ENCODE results near the gene OPRM1. TPM values are rescaled to one million over a fixed set of nuclear protein-coding genes. Genes with fewer than 3 reads are reported as not detected.

OPRM1 gene
- total RNA-seq, 1 experiment from 2014 or later: not detected

DNA sequence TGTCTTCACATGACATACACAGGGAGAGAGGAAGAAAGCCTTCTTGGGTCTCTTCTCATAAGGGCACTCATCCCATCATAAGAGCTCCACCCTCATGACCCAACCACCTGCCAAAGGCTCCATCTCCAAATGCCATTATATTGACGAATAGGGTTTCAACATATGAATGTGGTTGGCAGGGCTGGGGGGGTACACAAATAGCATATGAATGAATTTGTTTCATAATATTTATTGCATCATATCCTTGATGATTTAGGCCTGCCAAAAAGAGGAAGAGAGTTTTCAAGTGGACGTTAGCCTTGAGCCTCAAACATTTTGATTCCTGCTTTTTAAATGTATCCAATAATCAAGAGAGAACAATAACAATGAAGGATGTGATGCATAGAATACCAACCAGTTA is 26.2 kb upstream of the OPRM1 start:
- in situ Hi-C loops (cut with HindIII; ENCODE audit: low pct_unique_long_range_greater_than_20kb, low sequenced_read_pairs): no loop called here

DNA sequence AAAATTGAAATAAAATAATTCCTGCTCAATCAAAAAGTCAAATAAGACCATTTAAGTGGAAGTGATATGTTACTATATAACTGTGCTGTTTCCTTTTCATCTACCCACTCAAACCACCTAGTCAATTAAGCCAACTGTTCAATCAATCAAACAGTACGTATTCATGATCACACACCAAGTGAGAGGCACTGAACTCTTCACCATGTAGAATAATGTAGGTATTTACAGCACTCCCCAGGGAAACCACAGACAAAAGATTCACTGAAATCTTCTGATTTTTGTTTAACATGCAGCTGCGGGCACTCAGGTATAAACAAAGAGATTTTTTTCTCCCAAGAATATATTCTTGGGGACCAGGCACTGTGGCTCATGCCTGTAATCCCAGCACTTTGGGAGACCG is 21.3 kb upstream of the OPRM1 start:
- intact Hi-C loops (cut with micrococcal nuclease; ENCODE audit: unreplicated experiment) (no loop called here), in situ Hi-C loops (cut with HindIII; ENCODE audit: low pct_unique_long_range_greater_than_20kb, low sequenced_read_pairs) (no loop called here)
- DNase-seq (ENCODE audit: low read depth, low spot score) (no peak), ATAC-seq (no peak)
- POLR2A ChIA-PET: no interaction called here
- Histone ChIP-seq H3K4me3 (ENCODE audit: low read depth in 2 of 2, low read length in 2 of 2) (no peak overlapping the region), H3K27ac (ENCODE audit: low read length) (no peak overlapping the region), H3K27me3 (ENCODE audit: control insufficient read depth, insufficient read depth, low read length) (no peaks in the 10 kb centered on the region), H3K9me3 (ENCODE audit: control insufficient read depth, insufficient read depth, low read depth, low read length) (no peaks in the 10 kb centered on the region), H3K4me1 (ENCODE audit: control insufficient read depth, insufficient read depth, low read length) (no peaks in the 10 kb centered on the region), H3K36me3 (ENCODE audit: control insufficient read depth, insufficient read depth, low read length) (no peaks in the 10 kb centered on the region)
- no TSS peak for BruUV-seq (replicated peaks)
- TF ChIP-seq POLR2AphosphoS5 (IDR thresholded peaks at IDR 0.05; ENCODE audit: low read depth, low read length): no peak
- TF ChIP-seq SIN3A (IDR thresholded peaks at IDR 0.05; ENCODE audit: borderline replicate concordance, insufficient read depth, low read depth, low read length): no peak
- TF ChIP-seq, protein P1, sequence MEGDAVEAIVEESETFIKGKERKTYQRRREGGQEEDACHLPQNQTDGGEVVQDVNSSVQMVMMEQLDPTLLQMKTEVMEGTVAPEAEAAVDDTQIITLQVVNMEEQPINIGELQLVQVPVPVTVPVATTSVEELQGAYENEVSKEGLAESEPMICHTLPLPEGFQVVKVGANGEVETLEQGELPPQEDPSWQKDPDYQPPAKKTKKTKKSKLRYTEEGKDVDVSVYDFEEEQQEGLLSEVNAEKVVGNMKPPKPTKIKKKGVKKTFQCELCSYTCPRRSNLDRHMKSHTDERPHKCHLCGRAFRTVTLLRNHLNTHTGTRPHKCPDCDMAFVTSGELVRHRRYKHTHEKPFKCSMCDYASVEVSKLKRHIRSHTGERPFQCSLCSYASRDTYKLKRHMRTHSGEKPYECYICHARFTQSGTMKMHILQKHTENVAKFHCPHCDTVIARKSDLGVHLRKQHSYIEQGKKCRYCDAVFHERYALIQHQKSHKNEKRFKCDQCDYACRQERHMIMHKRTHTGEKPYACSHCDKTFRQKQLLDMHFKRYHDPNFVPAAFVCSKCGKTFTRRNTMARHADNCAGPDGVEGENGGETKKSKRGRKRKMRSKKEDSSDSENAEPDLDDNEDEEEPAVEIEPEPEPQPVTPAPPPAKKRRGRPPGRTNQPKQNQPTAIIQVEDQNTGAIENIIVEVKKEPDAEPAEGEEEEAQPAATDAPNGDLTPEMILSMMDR (IDR thresholded peaks at IDR 0.05): no peak
- TF ChIP-seq TCF7L2 (IDR thresholded peaks at IDR 0.05; ENCODE audit: low read depth, low read length): no peak
- TF ChIP-seq, protein P2, sequence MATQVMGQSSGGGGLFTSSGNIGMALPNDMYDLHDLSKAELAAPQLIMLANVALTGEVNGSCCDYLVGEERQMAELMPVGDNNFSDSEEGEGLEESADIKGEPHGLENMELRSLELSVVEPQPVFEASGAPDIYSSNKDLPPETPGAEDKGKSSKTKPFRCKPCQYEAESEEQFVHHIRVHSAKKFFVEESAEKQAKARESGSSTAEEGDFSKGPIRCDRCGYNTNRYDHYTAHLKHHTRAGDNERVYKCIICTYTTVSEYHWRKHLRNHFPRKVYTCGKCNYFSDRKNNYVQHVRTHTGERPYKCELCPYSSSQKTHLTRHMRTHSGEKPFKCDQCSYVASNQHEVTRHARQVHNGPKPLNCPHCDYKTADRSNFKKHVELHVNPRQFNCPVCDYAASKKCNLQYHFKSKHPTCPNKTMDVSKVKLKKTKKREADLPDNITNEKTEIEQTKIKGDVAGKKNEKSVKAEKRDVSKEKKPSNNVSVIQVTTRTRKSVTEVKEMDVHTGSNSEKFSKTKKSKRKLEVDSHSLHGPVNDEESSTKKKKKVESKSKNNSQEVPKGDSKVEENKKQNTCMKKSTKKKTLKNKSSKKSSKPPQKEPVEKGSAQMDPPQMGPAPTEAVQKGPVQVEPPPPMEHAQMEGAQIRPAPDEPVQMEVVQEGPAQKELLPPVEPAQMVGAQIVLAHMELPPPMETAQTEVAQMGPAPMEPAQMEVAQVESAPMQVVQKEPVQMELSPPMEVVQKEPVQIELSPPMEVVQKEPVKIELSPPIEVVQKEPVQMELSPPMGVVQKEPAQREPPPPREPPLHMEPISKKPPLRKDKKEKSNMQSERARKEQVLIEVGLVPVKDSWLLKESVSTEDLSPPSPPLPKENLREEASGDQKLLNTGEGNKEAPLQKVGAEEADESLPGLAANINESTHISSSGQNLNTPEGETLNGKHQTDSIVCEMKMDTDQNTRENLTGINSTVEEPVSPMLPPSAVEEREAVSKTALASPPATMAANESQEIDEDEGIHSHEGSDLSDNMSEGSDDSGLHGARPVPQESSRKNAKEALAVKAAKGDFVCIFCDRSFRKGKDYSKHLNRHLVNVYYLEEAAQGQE (IDR thresholded peaks at IDR 0.05; ENCODE audit: insufficient read depth in 1 of 2, low read depth in 2 of 2, low read length in 1 of 2): no peak
- CTCF ChIA-PET: no interaction called here

More for the DNA sequence above, 26.2 kb upstream of the OPRM1 start:
- Histone ChIP-seq H3K4me3 (ENCODE audit: low read depth in 2 of 2, low read length in 2 of 2) (no peak overlapping the region), H3K36me3 (ENCODE audit: control insufficient read depth, insufficient read depth, low read length) (no peaks in the 10 kb centered on the region), H3K9me3 (ENCODE audit: control insufficient read depth, insufficient read depth, low read depth, low read length) (no peaks in the 10 kb centered on the region), H3K4me1 (ENCODE audit: control insufficient read depth, insufficient read depth, low read length) (no peaks in the 10 kb centered on the region), H3K27ac (ENCODE audit: low read length) (no peak overlapping the region), H3K27me3 (ENCODE audit: control insufficient read depth, insufficient read depth, low read length) (no peaks in the 10 kb centered on the region)
- intact Hi-C loops (cut with micrococcal nuclease; ENCODE audit: unreplicated experiment): no loop called here
- DNase-seq (ENCODE audit: low read depth, low spot score) (no peak), ATAC-seq (no peak)
- TF ChIP-seq, protein P1 (IDR thresholded peaks at IDR 0.05): no peak
- no peak for TF ChIP-seq TCF7L2 (IDR thresholded peaks at IDR 0.05; ENCODE audit: low read depth, low read length)
- TF ChIP-seq, protein P2 (IDR thresholded peaks at IDR 0.05; ENCODE audit: insufficient read depth in 1 of 2, low read depth in 2 of 2, low read length in 1 of 2): no peak
- ChIA-PET POLR2A (no interaction called here), CTCF (no interaction called here)
- BruUV-seq (replicated peaks): no TSS peak
